IPS-20b (cell line): Measurements from ENCODE around the gene C4orf17.

Source experiments
- H3K27ac ChIP-seq: one replicate; pipeline ENCODE4 v1.5.1; 2013; ENCODE audit warnings: low read length
- H3K27me3 ChIP-seq: 2 replicates; pipeline ENCODE4 v1.6.1; 2013; ENCODE audit warnings: mild to moderate bottlenecking, low read length, inconsistent platforms; ENCODE audit not compliant: insufficient read depth
- H3K36me3 ChIP-seq: 2 replicates; pipeline ENCODE4 v1.6.1; 2013; ENCODE audit warnings: low read depth, mild to moderate bottlenecking, inconsistent platforms, low read length, moderate library complexity; ENCODE audit not compliant: insufficient read depth
- H3K4me1 ChIP-seq: 2 replicates; pipeline ENCODE4 v1.6.1; 2013; ENCODE audit warnings: mild to moderate bottlenecking, control low read depth, inconsistent platforms, low read length, moderate library complexity; ENCODE audit not compliant: insufficient read depth
- H3K4me3 ChIP-seq: 2 replicates; pipeline ENCODE4 v1.5.1; 2013; ENCODE audit warnings: mild to moderate bottlenecking, low read length, inconsistent platforms
- H3K9ac ChIP-seq: 2 replicates; pipeline ENCODE4 v1.6.1; 2013; ENCODE audit warnings: low read depth, mild to moderate bottlenecking, inconsistent platforms, low read length, moderate library complexity
- H3K9me3 ChIP-seq: 2 replicates; pipeline ENCODE4 v1.6.1; 2013; ENCODE audit warnings: mild to moderate bottlenecking, low read depth, low read length, inconsistent platforms; ENCODE audit not compliant: insufficient read depth

The C4orf17 gene

GRCh38 chr4:99586322-99586721 is 75.5 kb downstream of the C4orf17 start:
- no peaks in the 10 kb centered on the region for H3K27me3 ChIP-seq
- no peak overlapping the region for H3K9ac ChIP-seq
- H3K9me3 ChIP-seq: no peaks in the 10 kb centered on the region
- no peak overlapping the region for H3K27ac ChIP-seq
- H3K36me3 ChIP-seq: no peaks in the 10 kb centered on the region
- no peaks in the 10 kb centered on the region for H3K4me1 ChIP-seq
- H3K4me3 ChIP-seq: no peak overlapping the region

GRCh38 chr4:99586797-99587196 is 76.0 kb downstream of the C4orf17 start:
- Histone ChIP-seq H3K9ac (no peak overlapping the region), H3K9me3 (no peaks in the 10 kb centered on the region), H3K27me3 (no peaks in the 10 kb centered on the region), H3K27ac (no peak overlapping the region), H3K4me3 (no peak overlapping the region), H3K4me1 (no peaks in the 10 kb centered on the region), H3K36me3 (no peaks in the 10 kb centered on the region)

- H3K27ac ChIP-seq: no peak overlapping the region
- no peaks in the 10 kb centered on the region for H3K27me3 ChIP-seq
- H3K9ac ChIP-seq: no peak overlapping the region
- H3K4me3 ChIP-seq: no peak overlapping the region
- no peaks in the 10 kb centered on the region for H3K36me3 ChIP-seq
- no peaks in the 10 kb centered on the region for H3K4me1 ChIP-seq
- H3K9me3 ChIP-seq: no peaks in the 10 kb centered on the region
Measured at GRCh38 chr4:99587309-99587708, 76.5 kb downstream of the C4orf17 start.

GRCh38 chr4:99587803-99588202 is 77.0 kb downstream of the C4orf17 start:
- no peaks in the 10 kb centered on the region for H3K36me3 ChIP-seq

DNA sequence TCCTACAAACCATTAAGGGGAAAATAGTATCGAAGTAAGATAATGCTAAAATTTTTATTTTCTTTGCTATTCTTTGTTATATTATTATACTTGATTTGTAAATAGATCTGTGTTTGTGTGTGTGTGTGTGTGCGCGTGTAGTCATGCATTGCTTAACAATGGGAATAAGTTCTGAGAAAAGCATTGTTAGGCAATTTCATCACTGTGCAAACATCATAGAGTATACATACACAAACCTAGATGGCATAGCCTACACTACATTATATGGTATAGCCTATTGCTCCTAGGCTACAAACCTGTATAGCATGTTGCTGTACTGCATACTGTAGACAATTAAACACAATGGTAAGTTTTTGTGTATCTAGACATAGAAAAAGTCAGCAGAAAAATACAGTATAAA is 80.9 kb downstream of the C4orf17 start:
- H3K9me3 ChIP-seq: no peaks in the 10 kb centered on the region
- H3K36me3 ChIP-seq: no peaks in the 10 kb centered on the region
- no peak overlapping the region for H3K9ac ChIP-seq
- H3K27ac ChIP-seq: no peak overlapping the region
- H3K4me3 ChIP-seq: no peak overlapping the region
- no peaks in the 10 kb centered on the region for H3K4me1 ChIP-seq
- no peaks in the 10 kb centered on the region for H3K27me3 ChIP-seq

More at GRCh38 chr4:99587803-99588202, 77.0 kb downstream of the C4orf17 start:
- Histone ChIP-seq H3K9ac (no peak overlapping the region), H3K9me3 (no peaks in the 10 kb centered on the region), H3K27me3 (no peaks in the 10 kb centered on the region), H3K27ac (no peak overlapping the region), H3K4me1 (no peaks in the 10 kb centered on the region), H3K4me3 (no peak overlapping the region)
